NT2/D1 (cell line): ENCODE data around the gene SLC36A1.

Source experiments
- DNase-seq: peaks from one replicate; pipeline ENCODE4 v3.0.0-alpha.2; 2011; ENCODE audit warnings: low read depth, low spot score
- H3K27me3 ChIP-seq: 2 replicates; pipeline ENCODE4 v1.6.0; 2011; ENCODE audit warnings: mild to moderate bottlenecking; ENCODE audit not compliant: insufficient read length, insufficient read depth
- H3K36me3 ChIP-seq: 2 replicates; pipeline ENCODE4 v1.6.1; 2011; ENCODE audit warnings: mild to moderate bottlenecking, low read length, mixed read lengths; ENCODE audit not compliant: insufficient read depth, insufficient read length
- H3K4me1 ChIP-seq: 2 replicates; pipeline ENCODE4 v1.5.1; 2011; ENCODE audit not compliant: insufficient read depth, insufficient read length
- H3K4me3 ChIP-seq: 2 replicates; pipeline ENCODE4 v1.5.1; 2011; ENCODE audit warnings: low read depth; ENCODE audit not compliant: insufficient read length
- H3K9ac ChIP-seq: 2 replicates; pipeline ENCODE4 v1.6.0; 2011; ENCODE audit warnings: low read depth; ENCODE audit not compliant: insufficient read length
- H3K9me3 ChIP-seq: 2 replicates; pipeline ENCODE4 v1.5.1; 2011; ENCODE audit warnings: mild to moderate bottlenecking, low read length; ENCODE audit not compliant: insufficient read depth
- SUZ12 ChIP-seq: IDR thresholded peaks from 2 replicates; pipeline ENCODE4 v1.6.1; 2011; ENCODE audit not compliant: insufficient read length, insufficient read depth; ENCODE audit errors: extremely low read depth
- YY1 ChIP-seq: IDR thresholded peaks from 2 replicates; pipeline ENCODE4 v1.6.1; 2011; ENCODE audit not compliant: insufficient read length, insufficient read depth
- ZNF274 ChIP-seq: IDR thresholded peaks from 2 replicates; pipeline ENCODE4 v1.6.1; 2011; ENCODE audit warnings: mild to moderate bottlenecking, low read depth, low read length

SLC36A1 gene

GRCh38 chr5:151434570-151435237 is 12.7 kb upstream of the SLC36A1 start:
- no peaks in the 10 kb centered on the region for H3K27me3 ChIP-seq
- H3K9me3 ChIP-seq, result peaks cover 12% of the 10 kb centered on the region; the same call in 1 of the 2 replicates
- H3K9ac ChIP-seq, result no peak overlapping the region
- H3K36me3 ChIP-seq, result no peaks in the 10 kb centered on the region
- H3K4me3 ChIP-seq, result no peak overlapping the region
- TF ChIP-seq ZNF274 (no peak), YY1 (no peak), SUZ12 (no peak)
- no peaks in the 10 kb centered on the region for H3K4me1 ChIP-seq
- DNase-seq, result no peak

- no peak for TF ChIP-seq ZNF274
- TF ChIP-seq SUZ12, result no peak
- TF ChIP-seq YY1, result no peak
- Histone ChIP-seq H3K9ac (peak overlapping the region; percentile 83), H3K4me3 (peak overlapping the region; percentile 88), H3K4me1 (peaks cover 2% of the 10 kb centered on the region), H3K36me3 (no peaks in the 10 kb centered on the region), H3K9me3 (no peaks in the 10 kb centered on the region), H3K27me3 (no peaks in the 10 kb centered on the region)
- DNase-seq, result no peak
Observed at GRCh38 chr5:151448038-151448985, 909 bp downstream of the SLC36A1 start.

DNA sequence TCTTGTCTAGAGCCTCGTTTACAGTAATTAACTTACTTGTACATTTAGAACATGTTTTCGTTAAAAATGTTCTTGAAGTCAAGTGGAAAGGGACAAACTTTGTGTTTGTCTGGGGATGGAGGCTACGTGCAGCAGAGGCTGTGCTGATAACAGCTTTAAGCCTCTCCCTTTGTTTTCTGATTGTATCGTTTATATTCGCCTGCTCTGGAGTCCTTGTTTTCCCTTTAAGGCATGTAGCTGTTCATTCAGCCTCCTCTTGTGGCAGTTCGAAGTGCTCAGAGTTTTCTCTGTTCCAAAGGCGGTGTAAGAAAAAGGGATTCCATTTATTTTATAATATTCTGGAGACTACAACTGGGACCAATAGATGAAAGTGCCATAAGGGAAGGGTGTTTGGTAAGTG is 1.9 kb downstream of the SLC36A1 start:
- no peak for TF ChIP-seq ZNF274
- TF ChIP-seq YY1, result no peak
- TF ChIP-seq SUZ12, result no peak
- no peak overlapping the region for H3K4me3 ChIP-seq

DNA sequence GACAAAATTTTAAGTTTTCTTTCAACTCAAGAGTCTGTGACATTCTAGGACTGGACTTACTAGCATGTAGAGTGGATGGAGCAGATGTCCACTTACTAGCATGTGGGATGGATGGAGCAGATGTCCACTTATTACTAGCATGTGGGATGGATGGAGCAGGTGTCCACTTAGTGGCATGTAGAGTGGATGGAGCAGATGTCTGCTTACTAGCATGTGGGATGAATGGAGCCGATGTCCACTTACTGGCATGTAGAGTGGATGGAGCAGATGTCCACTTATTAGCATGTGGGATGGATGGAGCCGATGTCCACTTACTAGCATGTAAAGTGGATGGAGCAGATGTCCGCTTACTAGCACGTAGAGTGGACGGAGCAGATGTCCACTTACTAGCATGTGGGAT is 2.4 kb downstream of the SLC36A1 start:
- peaks cover 2% of the 10 kb centered on the region for H3K4me1 ChIP-seq
- no peak for DNase-seq
- TF ChIP-seq ZNF274 (no peak), YY1 (no peak), SUZ12 (no peak)
- H3K4me3 ChIP-seq, result no peak overlapping the region
- no peaks in the 10 kb centered on the region for H3K27me3 ChIP-seq
- no peak overlapping the region for H3K9ac ChIP-seq
- no peaks in the 10 kb centered on the region for H3K36me3 ChIP-seq
- no peaks in the 10 kb centered on the region for H3K9me3 ChIP-seq

More for the DNA sequence above, 1.9 kb downstream of the SLC36A1 start:
- H3K9ac ChIP-seq, result no peak overlapping the region
- no peaks in the 10 kb centered on the region for H3K9me3 ChIP-seq
- H3K27me3 ChIP-seq, result no peaks in the 10 kb centered on the region
- no peak for DNase-seq
- H3K4me1 ChIP-seq, result peaks cover 2% of the 10 kb centered on the region
- H3K36me3 ChIP-seq, result no peaks in the 10 kb centered on the region

DNA sequence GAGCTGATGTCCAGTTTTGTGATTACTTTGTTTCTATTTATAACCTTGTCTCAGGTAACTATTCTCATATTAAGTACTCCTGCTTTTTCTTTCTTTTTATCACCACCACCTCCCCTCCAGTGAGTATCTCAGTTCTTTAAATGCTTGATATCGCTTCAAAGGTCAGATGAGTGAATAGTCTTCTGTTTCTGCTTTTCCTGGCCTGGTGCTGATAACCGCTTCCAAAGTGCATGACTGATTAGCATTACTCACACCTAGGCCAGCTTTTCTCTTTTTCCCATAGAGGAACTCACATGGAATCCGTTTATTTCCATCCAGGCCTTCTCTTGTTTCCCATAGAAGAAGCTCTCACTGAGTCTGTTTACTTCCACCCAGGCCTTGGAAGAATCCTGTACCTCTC is 3.2 kb downstream of the SLC36A1 start:
- Histone ChIP-seq H3K9ac (no peak overlapping the region), H3K27me3 (no peaks in the 10 kb centered on the region), H3K4me1 (peaks cover 2% of the 10 kb centered on the region), H3K9me3 (no peaks in the 10 kb centered on the region), H3K36me3 (no peaks in the 10 kb centered on the region), H3K4me3 (no peak overlapping the region)
- no peak for DNase-seq
- TF ChIP-seq YY1 (no peak), ZNF274 (no peak), SUZ12 (no peak)

GRCh38 chr5:151451626-151452520 is 4.5 kb downstream of the SLC36A1 start:
- Histone ChIP-seq H3K9ac (no peak overlapping the region), H3K27me3 (no peaks in the 10 kb centered on the region), H3K4me3 (no peak overlapping the region), H3K4me1 (peaks cover 2% of the 10 kb centered on the region), H3K36me3 (no peaks in the 10 kb centered on the region), H3K9me3 (no peaks in the 10 kb centered on the region)
- no peak for TF ChIP-seq ZNF274
- TF ChIP-seq SUZ12, result no peak
- no peak for TF ChIP-seq YY1
- DNase-seq, result no peak
